Tibial artery (tissue), 4 donors: ENCODE results near the gene ADAM17.

Experiments
- DNase-seq, 2 donors: peaks; one replicate each; pipeline ENCODE4 v3.0.0-alpha.2; 2019
- H3K27ac ChIP-seq, 2 donors: fragments of 200-600 bp; sonication (generic) in 1 of 2; 1 replicate in 1 of 2; 2 replicates in 1 of 2; pipeline ENCODE4 v1.5.1; 2018 to 2019; ENCODE audit warnings: mild to moderate bottlenecking in 1 of 2
- H3K27me3 ChIP-seq, 2 donors: fragments of 200-600 bp; sonication (generic) in 1 of 2; one replicate each; pipeline versions ENCODE4 v1.5.1 to v1.6.0; 2016 to 2019
- H3K36me3 ChIP-seq, 3 donors: fragments of 200-600 bp; sonication (generic) in 2 of 3; one replicate each; pipeline ENCODE4 v1.5.1; 2016 to 2019; ENCODE audit warnings: mild to moderate bottlenecking in 2 of 3
- H3K4me1 ChIP-seq, 4 donors: fragments of 200-600 bp; sonication (generic) in 2 of 4; 1 replicate in 3 of 4; 2 replicates in 1 of 4; pipeline ENCODE4 v1.5.1; 2016 to 2019
- H3K4me3 ChIP-seq, 2 donors: fragments of 200-600 bp; sonication (generic) in 1 of 2; 1 replicate in 1 of 2; 2 replicates in 1 of 2; pipeline ENCODE4 v1.5.1; 2018 to 2019; ENCODE audit warnings: mild to moderate bottlenecking in 2 of 2
- H3K9me3 ChIP-seq, 3 donors: fragments of 200-600 bp; sonication (generic) in 1 of 3; one replicate each; pipeline ENCODE4 v1.5.1; 2016 to 2019
- intact Hi-C: fragments of 100-400 bp; cut with DNase I; formaldehyde crosslinking; loops from one replicate; pipeline ENCODE4 v1.15.0; 2023; ENCODE audit warnings: low total_unique reads
- TF ChIP-seq, protein P1 (sequence below), 2 experiments: fragments of 200-600 bp in 1 of 2; fragments of 450-650 bp in 1 of 2; IDR thresholded peaks; one replicate each; pipeline ENCODE4 v1.5.1; 2017 to 2019; ENCODE audit warnings: antibody characterized with exemption in 2 of 2, mild to moderate bottlenecking in 1 of 2, moderate library complexity in 1 of 2

Gene ADAM17

DNA sequence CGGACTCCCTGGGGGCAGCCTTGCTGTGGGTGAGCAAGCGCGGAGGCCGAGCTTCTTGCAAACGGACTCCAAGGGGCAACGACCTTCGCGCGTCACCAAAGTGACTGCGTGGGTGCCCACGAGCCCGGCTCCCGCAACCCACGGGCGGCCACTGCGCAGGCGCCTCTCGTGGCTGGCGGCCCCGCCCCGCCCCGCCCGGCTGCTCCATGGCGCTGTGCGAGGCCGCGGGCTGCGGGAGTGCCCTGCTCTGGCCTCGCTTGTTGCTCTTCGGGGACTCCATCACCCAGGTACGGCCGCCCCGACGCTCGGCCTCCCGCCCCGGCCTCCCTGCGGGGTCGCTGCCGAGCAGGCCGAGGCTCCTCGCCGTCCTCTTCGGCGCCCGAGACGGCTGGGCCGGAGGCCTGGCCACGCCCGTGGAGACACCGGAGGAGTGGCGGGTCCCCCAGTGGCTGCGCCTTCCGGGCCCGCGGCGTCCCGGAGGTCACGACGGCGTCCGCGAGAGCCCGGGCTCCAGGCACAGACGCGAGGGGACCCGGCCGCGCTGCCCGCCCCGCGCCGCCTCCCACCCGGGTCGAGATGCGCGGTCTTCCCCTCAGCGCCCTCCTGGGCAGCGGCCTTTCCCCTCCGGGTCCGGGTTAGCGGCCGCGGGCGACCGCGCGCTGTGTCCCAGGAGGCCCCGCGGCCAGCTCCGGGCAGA is 81.1 kb downstream of the ADAM17 start, which contains the start of gene IAH1:
TSS of gene IAH1 (plus strand) at position 191 of the 697 bp plus-strand sequence. CDS start at position 207, 16 bp downstream.
- H3K27ac ChIP-seq: peak within 1 kb of the TSS; percentile 86 to 94
- peaks cover under 1 to 7% (median 2%) of the 10 kb centered on the region in 3 donors for H3K36me3 ChIP-seq
- DNase-seq: peak; percentile 46 to 78
- TF ChIP-seq, protein P1, sequence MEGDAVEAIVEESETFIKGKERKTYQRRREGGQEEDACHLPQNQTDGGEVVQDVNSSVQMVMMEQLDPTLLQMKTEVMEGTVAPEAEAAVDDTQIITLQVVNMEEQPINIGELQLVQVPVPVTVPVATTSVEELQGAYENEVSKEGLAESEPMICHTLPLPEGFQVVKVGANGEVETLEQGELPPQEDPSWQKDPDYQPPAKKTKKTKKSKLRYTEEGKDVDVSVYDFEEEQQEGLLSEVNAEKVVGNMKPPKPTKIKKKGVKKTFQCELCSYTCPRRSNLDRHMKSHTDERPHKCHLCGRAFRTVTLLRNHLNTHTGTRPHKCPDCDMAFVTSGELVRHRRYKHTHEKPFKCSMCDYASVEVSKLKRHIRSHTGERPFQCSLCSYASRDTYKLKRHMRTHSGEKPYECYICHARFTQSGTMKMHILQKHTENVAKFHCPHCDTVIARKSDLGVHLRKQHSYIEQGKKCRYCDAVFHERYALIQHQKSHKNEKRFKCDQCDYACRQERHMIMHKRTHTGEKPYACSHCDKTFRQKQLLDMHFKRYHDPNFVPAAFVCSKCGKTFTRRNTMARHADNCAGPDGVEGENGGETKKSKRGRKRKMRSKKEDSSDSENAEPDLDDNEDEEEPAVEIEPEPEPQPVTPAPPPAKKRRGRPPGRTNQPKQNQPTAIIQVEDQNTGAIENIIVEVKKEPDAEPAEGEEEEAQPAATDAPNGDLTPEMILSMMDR (IDR thresholded peaks at IDR 0.05): no peak
- no peaks in the 10 kb centered on the region for H3K27me3 ChIP-seq
- peaks cover 0 to 54% (median 25%) of the 10 kb centered on the region in 4 donors for H3K4me1 ChIP-seq
- intact Hi-C loops: loop anchor here (10.0 kb wide), 1 partner anchor 80 kb away; the partner anchor contains the start of gene ADAM17
- H3K4me3 ChIP-seq: peak within 1 kb of the TSS; percentile 81 to 83
- H3K9me3 ChIP-seq: no peaks in the 10 kb centered on the region

DNA sequence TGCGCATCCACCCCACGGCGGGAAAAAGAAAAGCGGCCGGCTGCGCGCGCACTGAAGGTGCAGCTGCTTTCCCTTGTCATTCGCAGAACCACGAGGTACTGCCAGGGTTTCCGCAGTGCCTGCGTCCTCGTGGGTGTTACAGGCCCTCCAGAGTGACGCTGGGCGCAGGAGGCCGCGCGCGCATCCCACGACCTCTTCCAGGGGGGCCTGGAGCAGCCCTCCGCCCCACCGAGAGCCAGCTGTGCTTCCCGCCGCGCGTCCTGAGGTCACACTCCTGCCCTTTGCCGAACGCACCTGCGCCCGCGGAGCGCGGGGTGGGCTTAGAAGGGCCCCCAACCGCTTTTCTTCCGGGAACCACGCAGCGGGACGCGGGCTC is 81.7 kb downstream of the ADAM17 start:
- H3K36me3 ChIP-seq: peaks cover 0 to 12% (median 6%) of the 10 kb centered on the region in 3 donors
- H3K9me3 ChIP-seq: no peaks in the 10 kb centered on the region
- H3K4me1 ChIP-seq: peaks cover 0 to 54% (median 25%) of the 10 kb centered on the region in 4 donors
- H3K4me3 ChIP-seq: peak overlapping the region; percentile 81 to 83
- peak; percentile 27 to 83 for DNase-seq
- TF ChIP-seq, protein P1 (IDR thresholded peaks at IDR 0.05): no peak
- no peaks in the 10 kb centered on the region for H3K27me3 ChIP-seq
- H3K27ac ChIP-seq: peak overlapping the region; percentile 86 to 94
- intact Hi-C loops: loop anchor here (10.0 kb wide), 1 partner anchor 81 kb away; the partner anchor contains the start of gene ADAM17

DNA sequence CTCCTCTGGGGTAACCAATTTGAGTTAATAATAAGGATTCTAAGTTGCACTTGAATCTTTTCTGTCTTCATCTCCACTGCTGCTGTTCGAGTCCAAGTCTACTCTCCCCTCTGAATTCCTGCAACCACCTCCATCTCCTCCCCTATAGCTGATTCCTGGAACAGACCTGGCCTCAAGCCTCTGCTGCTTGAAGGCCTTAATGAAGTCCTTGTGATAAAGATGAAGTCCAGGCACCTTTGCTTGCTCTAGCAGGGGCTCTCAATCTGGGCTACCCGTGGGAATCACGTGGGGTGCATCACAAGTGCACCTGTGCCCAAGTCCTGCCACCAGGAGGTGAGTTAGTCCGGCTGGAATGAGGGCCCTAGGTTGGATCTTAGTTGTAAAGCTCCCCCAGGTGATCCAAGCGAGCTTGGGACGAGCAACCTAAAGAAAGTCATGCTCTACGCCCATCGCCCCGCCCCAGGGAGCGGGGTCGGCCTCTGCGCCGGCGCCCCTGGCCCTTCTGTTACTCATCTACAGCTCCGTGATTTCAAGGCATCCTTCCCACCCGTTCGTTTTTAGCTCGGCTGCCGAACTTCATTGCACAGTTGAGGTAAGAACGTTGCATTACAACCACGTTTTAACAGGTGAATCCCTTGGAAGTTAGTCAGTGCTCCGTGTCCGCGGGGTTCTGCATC is 82.2 kb downstream of the ADAM17 start:
- TF ChIP-seq, protein P1 (IDR thresholded peaks at IDR 0.05): peak in 1 of 2 experiments; percentile 7
- Histone ChIP-seq H3K9me3 (no peaks in the 10 kb centered on the region), H3K36me3 (peaks cover 0 to 16% (median 7%) of the 10 kb centered on the region in 3 donors), H3K27ac (peak overlapping the region; percentile 86 to 94), H3K4me3 (peak overlapping the region; percentile 81 to 83), H3K27me3 (no peaks in the 10 kb centered on the region), H3K4me1 (peaks cover 0 to 49% (median 25%) of the 10 kb centered on the region in 4 donors)
- intact Hi-C loops: loop anchor here (10.0 kb wide), 1 partner anchor 81 kb away; the partner anchor contains the start of gene ADAM17
- no peak for DNase-seq

DNA sequence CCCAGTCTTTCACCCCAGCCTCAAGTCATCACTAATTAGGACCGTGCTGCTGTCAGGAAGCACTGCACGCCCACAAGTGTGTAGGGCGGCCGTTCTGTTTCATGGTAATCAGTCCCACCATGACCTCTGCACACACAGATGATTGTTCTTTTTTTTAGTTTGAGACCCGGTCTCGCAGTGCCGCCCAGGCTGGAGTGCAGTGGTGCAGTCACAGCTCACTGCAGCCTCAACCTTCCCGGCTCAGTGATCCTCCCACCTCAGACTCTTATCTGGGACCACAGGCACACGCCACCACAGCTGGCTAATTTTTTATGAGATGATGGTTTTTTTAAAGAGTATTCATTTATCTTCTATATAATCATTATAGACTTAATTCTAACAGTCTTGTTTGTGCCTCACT is 83.1 kb downstream of the ADAM17 start:
- DNase-seq: no peak
- intact Hi-C loops: loop anchor here (10.0 kb wide), 1 partner anchor 82 kb away; the partner anchor contains the start of gene ADAM17
- peaks cover 0 to 41% (median 25%) of the 10 kb centered on the region in 4 donors for H3K4me1 ChIP-seq
- no peak overlapping the region for H3K4me3 ChIP-seq
- H3K36me3 ChIP-seq: peaks cover 0 to 25% (median 11%) of the 10 kb centered on the region in 3 donors
- TF ChIP-seq, protein P1 (IDR thresholded peaks at IDR 0.05): no peak
- H3K27ac ChIP-seq: peak overlapping the region in 1 of 2 donors; percentile 61
- H3K9me3 ChIP-seq: no peaks in the 10 kb centered on the region
- no peaks in the 10 kb centered on the region for H3K27me3 ChIP-seq

DNA sequence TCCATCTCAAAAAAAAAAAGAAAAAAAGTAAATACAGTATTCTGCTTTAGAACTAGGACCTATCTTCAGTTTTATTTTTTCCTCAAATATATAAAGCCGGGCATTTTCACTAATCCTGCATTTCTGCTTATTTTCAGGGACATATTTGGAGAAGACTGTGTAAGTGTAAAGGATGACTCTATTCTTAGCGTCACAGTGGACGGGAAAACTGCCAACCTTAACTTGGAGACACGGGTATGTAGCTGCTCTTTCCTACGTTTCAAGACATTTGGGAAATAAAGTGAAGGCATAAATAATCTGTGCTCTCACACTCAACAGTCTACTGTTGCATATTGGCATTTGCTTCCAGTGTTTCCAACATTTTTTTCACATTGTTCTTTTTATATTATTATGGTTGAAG is 84.4 kb downstream of the ADAM17 start:
- H3K4me3 ChIP-seq: no peak overlapping the region
- intact Hi-C loops: loop anchor here (10.0 kb wide), 1 partner anchor 84 kb away; the partner anchor contains the start of gene ADAM17
- TF ChIP-seq, protein P1 (IDR thresholded peaks at IDR 0.05): no peak
- H3K27ac ChIP-seq: peak overlapping the region; percentile 24 to 61
- DNase-seq: peak in 1 of 2 donors; percentile 72
- H3K27me3 ChIP-seq: no peaks in the 10 kb centered on the region
- H3K4me1 ChIP-seq: peaks cover 0 to 28% (median 18%) of the 10 kb centered on the region in 4 donors
- peaks cover 0 to 21% (median 11%) of the 10 kb centered on the region in 3 donors for H3K36me3 ChIP-seq
- no peaks in the 10 kb centered on the region for H3K9me3 ChIP-seq
